Stimulated activated effector memory CD8-positive, alpha-beta T cell treated with anti-CD3 and anti-CD28 coated beads, Interleukin-12 subunit alpha, Interleukin-12 subunit beta, amount 100 ng/mL, for 72 hours (primary cell): Measurements from ENCODE around the gene PGAM2.

Experiments
- ATAC-seq: fragments of 150-1000 bp; cut with Tn5 transposase; 2 replicates; pipeline ENCODE4 v1.10.0; 2021
- DNase-seq, 2 donors: peaks; one replicate each; pipeline ENCODE4 v3.0.0; 2021 to 2022; ENCODE audit warnings: low spot score in 2 of 2
- H3K27ac Mint-ChIP-seq: one replicate; pipeline ENCODE4 v1.8.0; 2022; ENCODE audit warnings: mild to moderate bottlenecking, mixed read lengths
- H3K36me3 Mint-ChIP-seq: one replicate; pipeline ENCODE4 v1.8.0; 2022; ENCODE audit warnings: mild to moderate bottlenecking, mixed read lengths
- H3K4me1 Mint-ChIP-seq: one replicate; pipeline ENCODE4 v1.8.0; 2022; ENCODE audit warnings: mixed read lengths
- H3K4me3 Mint-ChIP-seq: one replicate; pipeline ENCODE4 v1.8.0; 2022; ENCODE audit warnings: mild to moderate bottlenecking, mixed read lengths
- H3K9me3 Mint-ChIP-seq: one replicate; pipeline ENCODE4 v1.8.0; 2022; ENCODE audit warnings: mixed read lengths

The PGAM2 gene

GRCh38 chr7:44106311-44107065 is 41.1 kb upstream of the PGAM2 start:
- H3K4me3 Mint-ChIP-seq, result no peak overlapping the region
- peak overlapping the region; percentile 13 for H3K27ac Mint-ChIP-seq
- ATAC-seq (no peak), DNase-seq (no peak)
- no peaks in the 10 kb centered on the region for H3K9me3 Mint-ChIP-seq
- H3K36me3 Mint-ChIP-seq, result peaks cover 7% of the 10 kb centered on the region
- peaks cover 20% of the 10 kb centered on the region for H3K4me1 Mint-ChIP-seq

- Mint-ChIP-seq H3K27ac (peak overlapping the region; percentile 13), H3K4me1 (peaks cover 20% of the 10 kb centered on the region), H3K36me3 (peaks cover 7% of the 10 kb centered on the region), H3K4me3 (peak overlapping the region; percentile 47), H3K9me3 (no peaks in the 10 kb centered on the region)
- DNase-seq (no peak), ATAC-seq (no peak)
These were observed 40.5 kb upstream of the PGAM2 start for GRCh38 chr7:44105832-44106231.

- Mint-ChIP-seq H3K4me3 (peak overlapping the region; percentile 47), H3K36me3 (peaks cover 7% of the 10 kb centered on the region), H3K27ac (peak overlapping the region; percentile 13), H3K4me1 (peaks cover 20% of the 10 kb centered on the region), H3K9me3 (no peaks in the 10 kb centered on the region)
- DNase-seq, result no peak
- ATAC-seq, result peak; percentile 2
These were observed 39.7 kb upstream of the PGAM2 start for GRCh38 chr7:44104860-44105771.

- ATAC-seq, result peak; percentile 39
- no peak for DNase-seq
- Mint-ChIP-seq H3K4me1 (peaks cover 20% of the 10 kb centered on the region), H3K9me3 (no peaks in the 10 kb centered on the region), H3K4me3 (peak within 1 kb of the TSS; percentile 55), H3K27ac (no peak within 1 kb of the TSS), H3K36me3 (peaks cover 7% of the 10 kb centered on the region)
These were observed 38.8 kb upstream of the PGAM2 start, which contains the start of gene AEBP1 for GRCh38 chr7:44103923-44104859. AEBP1 (plus strand) TSS chr7:44104345; CDS start chr7:44104666, 321 bp downstream.

- H3K36me3 Mint-ChIP-seq, result peaks cover 6% of the 10 kb centered on the region
- peaks cover 20% of the 10 kb centered on the region for H3K4me1 Mint-ChIP-seq
- no peak overlapping the region for H3K27ac Mint-ChIP-seq
- H3K4me3 Mint-ChIP-seq, result peak overlapping the region; percentile 55
- no peak for ATAC-seq
- no peaks in the 10 kb centered on the region for H3K9me3 Mint-ChIP-seq
- DNase-seq, result no peak
These were observed 38.2 kb upstream of the PGAM2 start for GRCh38 chr7:44103566-44103922.

GRCh38 chr7:44102846-44103565 is 37.6 kb upstream of the PGAM2 start:
- Mint-ChIP-seq H3K4me3 (peak overlapping the region; percentile 55), H3K9me3 (no peaks in the 10 kb centered on the region), H3K4me1 (peaks cover 20% of the 10 kb centered on the region), H3K36me3 (peaks cover under 1% of the 10 kb centered on the region), H3K27ac (no peak overlapping the region)
- ATAC-seq (no peak), DNase-seq (no peak)

GRCh38 chr7:44101966-44102845 is 36.8 kb upstream of the PGAM2 start:
- Mint-ChIP-seq H3K4me3 (no peak overlapping the region), H3K27ac (no peak overlapping the region), H3K4me1 (peaks cover 22% of the 10 kb centered on the region), H3K9me3 (no peaks in the 10 kb centered on the region), H3K36me3 (no peaks in the 10 kb centered on the region)
- ATAC-seq (no peak), DNase-seq (no peak)

- Mint-ChIP-seq H3K4me3 (no peak overlapping the region), H3K9me3 (no peaks in the 10 kb centered on the region), H3K27ac (no peak overlapping the region), H3K36me3 (no peaks in the 10 kb centered on the region), H3K4me1 (peaks cover 29% of the 10 kb centered on the region)
- DNase-seq (no peak), ATAC-seq (peak; percentile 3)
These were observed 36.1 kb upstream of the PGAM2 start for GRCh38 chr7:44101303-44101965.

- no peak overlapping the region for H3K27ac Mint-ChIP-seq
- H3K36me3 Mint-ChIP-seq, result no peaks in the 10 kb centered on the region
- no peaks in the 10 kb centered on the region for H3K9me3 Mint-ChIP-seq
- no peak for ATAC-seq
- peaks cover 26% of the 10 kb centered on the region for H3K4me1 Mint-ChIP-seq
- no peak for DNase-seq
- H3K4me3 Mint-ChIP-seq, result no peak overlapping the region
These were observed 35.3 kb upstream of the PGAM2 start for GRCh38 chr7:44100458-44101302.

GRCh38 chr7:44099669-44100068 is 34.3 kb upstream of the PGAM2 start:
- H3K36me3 Mint-ChIP-seq, result no peaks in the 10 kb centered on the region
- no peak overlapping the region for H3K4me3 Mint-ChIP-seq
- H3K27ac Mint-ChIP-seq, result no peak overlapping the region
- no peak for ATAC-seq
- no peaks in the 10 kb centered on the region for H3K9me3 Mint-ChIP-seq
- DNase-seq, result no peak
- H3K4me1 Mint-ChIP-seq, result peaks cover 18% of the 10 kb centered on the region

- peaks cover 16% of the 10 kb centered on the region for H3K4me1 Mint-ChIP-seq
- H3K4me3 Mint-ChIP-seq, result no peak overlapping the region
- no peak for ATAC-seq
- no peak overlapping the region for H3K27ac Mint-ChIP-seq
- no peaks in the 10 kb centered on the region for H3K9me3 Mint-ChIP-seq
- H3K36me3 Mint-ChIP-seq, result no peaks in the 10 kb centered on the region
- no peak for DNase-seq
These were observed 33.0 kb upstream of the PGAM2 start for GRCh38 chr7:44098092-44099068.
